ENCODE measurements around the gene RCAN2.

Gene RCAN2

DNA sequence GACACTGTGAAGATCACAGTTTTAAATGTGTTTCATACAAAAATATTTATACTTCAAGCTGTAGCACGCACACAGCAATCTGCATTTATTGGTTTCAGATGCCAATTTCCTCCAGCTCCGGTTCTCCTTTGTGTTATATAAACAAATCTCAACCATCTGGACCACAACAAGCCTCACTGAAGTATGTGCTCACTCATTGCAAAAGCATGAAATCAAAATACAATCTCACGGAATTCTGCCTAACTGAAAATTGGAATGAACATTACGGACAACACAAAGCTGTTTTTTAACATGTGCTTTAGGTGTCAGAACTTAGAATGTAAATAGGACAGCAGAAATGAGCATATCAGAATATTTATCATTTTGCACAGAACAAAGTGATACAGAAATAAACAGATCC lies 38.0 kb downstream of the RCAN2 start:
- no peak overlapping the region for H3K4me3 ChIP-seq (replicated peaks; ENCODE audit: insufficient read depth, low read length)
- no peak for TF ChIP-seq REST (IDR thresholded peaks at IDR 0.05; ENCODE audit: insufficient replicate concordance, low read depth)
- TF ChIP-seq SPI1 (IDR thresholded peaks at IDR 0.05; ENCODE audit: borderline replicate concordance, low read depth): no peak
- no peak for TF ChIP-seq CTCF (IDR thresholded peaks at IDR 0.05; ENCODE audit: insufficient read depth, low read length)
- no peak for TF ChIP-seq GABPA (IDR thresholded peaks at IDR 0.05; ENCODE audit: low read depth)
- no peak for TF ChIP-seq POLR2AphosphoS5 (IDR thresholded peaks at IDR 0.05; ENCODE audit: low read depth)
- no peak overlapping the region for H3K27ac ChIP-seq (replicated peaks)
- DNase-seq (ENCODE audit: low read depth in 1 of 2, low spot score in 1 of 2): no peak
- H3K27me3 ChIP-seq (ENCODE audit: insufficient read depth, poor library complexity, severe bottlenecking): no peaks in the 10 kb centered on the region

- H3K4me3 ChIP-seq (replicated peaks; ENCODE audit: insufficient read depth, low read length): no peak overlapping the region
- no peak overlapping the region for H3K27ac ChIP-seq (replicated peaks)
- no peak for TF ChIP-seq POLR2AphosphoS5 (IDR thresholded peaks at IDR 0.05; ENCODE audit: low read depth)
- no peaks in the 10 kb centered on the region for H3K27me3 ChIP-seq (ENCODE audit: insufficient read depth, poor library complexity, severe bottlenecking)
- no peak for DNase-seq (ENCODE audit: low read depth in 1 of 2, low spot score in 1 of 2)
Observed at GRCh38 chr6:46452312-46452917, 38.8 kb downstream of the RCAN2 start.

DNA sequence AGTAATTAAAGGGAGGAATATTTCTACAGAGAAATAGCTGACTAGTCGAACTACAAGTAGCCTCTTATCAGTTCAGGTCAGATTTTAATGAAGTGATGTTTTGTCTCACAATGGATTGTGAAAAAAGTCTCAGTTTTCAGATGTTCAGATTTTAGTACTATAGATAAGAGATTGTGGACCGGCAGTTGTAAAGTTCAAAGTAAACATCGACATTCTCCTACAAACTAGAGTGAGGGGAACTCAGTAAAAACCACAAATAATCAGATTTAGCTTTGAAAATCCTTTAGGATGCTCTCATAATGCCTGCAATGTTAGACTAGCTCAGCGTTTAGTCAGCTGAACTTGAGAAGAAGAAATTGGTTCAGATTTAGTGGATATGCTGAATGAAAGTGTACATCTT lies 39.9 kb downstream of the RCAN2 start:
- Histone ChIP-seq H3K27me3 (ENCODE audit: insufficient read depth, poor library complexity, severe bottlenecking) (no peaks in the 10 kb centered on the region), H3K4me3 (replicated peaks; ENCODE audit: insufficient read depth, low read length) (no peak overlapping the region), H3K27ac (replicated peaks) (no peak overlapping the region)
- no peak for DNase-seq (ENCODE audit: low read depth in 1 of 2, low spot score in 1 of 2)
- TF ChIP-seq SPI1 (IDR thresholded peaks at IDR 0.05; ENCODE audit: borderline replicate concordance, low read depth) (no peak), REST (IDR thresholded peaks at IDR 0.05; ENCODE audit: insufficient replicate concordance, low read depth) (no peak), CTCF (IDR thresholded peaks at IDR 0.05; ENCODE audit: insufficient read depth, low read length) (no peak), GABPA (IDR thresholded peaks at IDR 0.05; ENCODE audit: low read depth) (no peak), POLR2AphosphoS5 (IDR thresholded peaks at IDR 0.05; ENCODE audit: low read depth) (no peak)

- TF ChIP-seq CTCF (IDR thresholded peaks at IDR 0.05; ENCODE audit: insufficient read depth, low read length): no peak
- no peak for TF ChIP-seq SPI1 (IDR thresholded peaks at IDR 0.05; ENCODE audit: borderline replicate concordance, low read depth)
- TF ChIP-seq GABPA (IDR thresholded peaks at IDR 0.05; ENCODE audit: low read depth): no peak
- TF ChIP-seq REST (IDR thresholded peaks at IDR 0.05; ENCODE audit: insufficient replicate concordance, low read depth): no peak
- TF ChIP-seq POLR2AphosphoS5 (IDR thresholded peaks at IDR 0.05; ENCODE audit: low read depth): no peak
- Histone ChIP-seq H3K27ac (replicated peaks) (no peak overlapping the region), H3K27me3 (ENCODE audit: insufficient read depth, poor library complexity, severe bottlenecking) (no peaks in the 10 kb centered on the region), H3K4me3 (replicated peaks; ENCODE audit: insufficient read depth, low read length) (no peak overlapping the region)
- no peak for DNase-seq (ENCODE audit: low read depth in 1 of 2, low spot score in 1 of 2)
Observed at GRCh38 chr6:46444772-46445454, 46.3 kb downstream of the RCAN2 start.

Data from HL-60 (cell line).